ENCODE measurements around the gene YAF2.

DNA sequence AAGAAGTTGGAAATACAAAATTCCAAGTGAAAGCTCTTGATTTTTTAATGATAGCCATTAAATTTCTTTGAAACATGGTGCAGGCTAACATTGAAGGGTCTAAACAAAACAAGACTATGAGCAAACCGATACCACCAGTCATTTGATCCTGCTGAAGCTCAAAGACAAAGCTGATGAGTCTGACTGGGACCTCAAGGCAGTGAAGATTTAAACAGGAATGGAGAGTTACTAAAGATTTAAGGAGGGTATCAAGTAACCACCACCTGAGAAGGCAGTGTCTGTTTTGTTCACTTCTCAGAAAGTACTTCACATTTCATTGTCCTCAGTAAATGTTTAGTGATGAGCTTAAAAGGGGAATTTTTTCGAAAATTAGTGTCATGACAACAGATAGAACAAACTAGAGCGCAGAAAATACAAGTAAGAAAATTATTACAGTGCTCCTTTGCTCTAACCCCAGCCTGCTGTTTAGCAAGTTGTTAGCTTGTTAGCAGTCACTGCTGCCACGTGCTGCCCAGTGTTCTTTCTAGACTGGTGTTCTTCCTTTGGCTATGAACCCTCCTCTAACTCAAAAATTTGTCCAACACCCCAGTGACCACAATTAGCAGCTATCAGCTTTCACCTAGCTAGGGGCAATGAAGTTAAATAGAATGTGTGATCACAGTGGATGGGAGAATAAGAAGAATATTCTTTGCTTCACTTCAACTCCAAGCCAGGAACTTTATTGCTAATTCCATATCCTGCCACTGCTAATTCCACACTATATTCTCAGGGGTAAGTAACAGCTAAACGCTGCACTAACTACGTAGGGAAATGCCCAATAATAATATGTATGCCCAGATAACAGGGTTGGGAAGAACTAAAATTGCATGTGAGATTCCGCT is 41.1 kb downstream of the YAF2 start:
- TF ChIP-seq, protein P1, sequence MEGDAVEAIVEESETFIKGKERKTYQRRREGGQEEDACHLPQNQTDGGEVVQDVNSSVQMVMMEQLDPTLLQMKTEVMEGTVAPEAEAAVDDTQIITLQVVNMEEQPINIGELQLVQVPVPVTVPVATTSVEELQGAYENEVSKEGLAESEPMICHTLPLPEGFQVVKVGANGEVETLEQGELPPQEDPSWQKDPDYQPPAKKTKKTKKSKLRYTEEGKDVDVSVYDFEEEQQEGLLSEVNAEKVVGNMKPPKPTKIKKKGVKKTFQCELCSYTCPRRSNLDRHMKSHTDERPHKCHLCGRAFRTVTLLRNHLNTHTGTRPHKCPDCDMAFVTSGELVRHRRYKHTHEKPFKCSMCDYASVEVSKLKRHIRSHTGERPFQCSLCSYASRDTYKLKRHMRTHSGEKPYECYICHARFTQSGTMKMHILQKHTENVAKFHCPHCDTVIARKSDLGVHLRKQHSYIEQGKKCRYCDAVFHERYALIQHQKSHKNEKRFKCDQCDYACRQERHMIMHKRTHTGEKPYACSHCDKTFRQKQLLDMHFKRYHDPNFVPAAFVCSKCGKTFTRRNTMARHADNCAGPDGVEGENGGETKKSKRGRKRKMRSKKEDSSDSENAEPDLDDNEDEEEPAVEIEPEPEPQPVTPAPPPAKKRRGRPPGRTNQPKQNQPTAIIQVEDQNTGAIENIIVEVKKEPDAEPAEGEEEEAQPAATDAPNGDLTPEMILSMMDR (IDR thresholded peaks at IDR 0.05; ENCODE audit: low read length) = no peak
- TF ChIP-seq EZH2 (IDR thresholded peaks at IDR 0.05; ENCODE audit: borderline replicate concordance, low read length) = no peak

All from OCI-LY1 (cell line).